ENCODE data around the gene F13B.

F13B gene

GRCh38 chr1:197083474-197083873 lies 16.4 kb upstream of the F13B start:
- no peak overlapping the region for H3K27ac Mint-ChIP-seq
- H3K36me3 Mint-ChIP-seq (ENCODE audit: low read depth), result peaks cover 83% of the 10 kb centered on the region
- no peaks in the 10 kb centered on the region for H3K27me3 Mint-ChIP-seq (ENCODE audit: low read depth, poor library complexity)
- no peaks in the 10 kb centered on the region for H3K4me1 Mint-ChIP-seq
- H3K4me3 Mint-ChIP-seq, result no peak overlapping the region
- H3K9me3 Mint-ChIP-seq, result peaks cover 59% of the 10 kb centered on the region
- no peak for TF ChIP-seq CTCF (IDR thresholded peaks at IDR 0.05)
- DNase-seq, result no peak

GRCh38 chr1:197081117-197081753 lies 14.2 kb upstream of the F13B start:
- peaks cover 63% of the 10 kb centered on the region for H3K36me3 Mint-ChIP-seq (ENCODE audit: low read depth)
- peaks cover 59% of the 10 kb centered on the region for H3K9me3 Mint-ChIP-seq
- H3K27me3 Mint-ChIP-seq (ENCODE audit: low read depth, poor library complexity), result no peaks in the 10 kb centered on the region
- DNase-seq, result no peak
- no peak overlapping the region for H3K4me3 Mint-ChIP-seq
- TF ChIP-seq CTCF (IDR thresholded peaks at IDR 0.05), result no peak
- no peak overlapping the region for H3K27ac Mint-ChIP-seq
- H3K4me1 Mint-ChIP-seq, result no peaks in the 10 kb centered on the region

- peaks cover 51% of the 10 kb centered on the region for H3K9me3 Mint-ChIP-seq
- no peak overlapping the region for H3K27ac Mint-ChIP-seq
- peaks cover 54% of the 10 kb centered on the region for H3K36me3 Mint-ChIP-seq (ENCODE audit: low read depth)
- TF ChIP-seq CTCF (IDR thresholded peaks at IDR 0.05), result no peak
- no peaks in the 10 kb centered on the region for H3K27me3 Mint-ChIP-seq (ENCODE audit: low read depth, poor library complexity)
- no peak overlapping the region for H3K4me3 Mint-ChIP-seq
- no peaks in the 10 kb centered on the region for H3K4me1 Mint-ChIP-seq
- DNase-seq, result no peak
Observed at GRCh38 chr1:197080323-197080722, 13.3 kb upstream of the F13B start.

DNA sequence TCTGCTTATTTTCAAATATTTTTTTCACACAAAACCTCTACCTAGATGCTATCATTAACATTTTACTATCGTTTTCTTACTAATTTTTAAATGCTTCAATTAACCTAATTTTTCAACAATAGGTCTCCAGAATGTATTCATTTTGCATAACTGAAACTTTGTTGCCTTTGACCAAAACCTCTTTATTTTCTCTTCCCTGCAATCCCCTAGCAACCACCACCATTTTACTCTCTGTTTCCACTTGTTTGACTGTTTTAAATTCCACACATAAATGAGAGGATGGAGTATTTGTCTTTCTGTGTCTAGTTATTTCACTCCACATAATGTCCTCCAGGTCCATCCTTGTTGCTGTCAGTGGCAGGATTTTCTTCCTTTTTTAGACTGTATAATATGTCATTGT lies 9.5 kb upstream of the F13B start:
- no peak for TF ChIP-seq CTCF (IDR thresholded peaks at IDR 0.05)
- H3K4me3 Mint-ChIP-seq, result no peak overlapping the region
- no peaks in the 10 kb centered on the region for H3K27me3 Mint-ChIP-seq (ENCODE audit: low read depth, poor library complexity)
- peaks cover 17% of the 10 kb centered on the region for H3K36me3 Mint-ChIP-seq (ENCODE audit: low read depth)
- H3K9me3 Mint-ChIP-seq, result peaks cover 21% of the 10 kb centered on the region
- no peak for DNase-seq
- no peaks in the 10 kb centered on the region for H3K4me1 Mint-ChIP-seq
- H3K27ac Mint-ChIP-seq, result no peak overlapping the region

- no peaks in the 10 kb centered on the region for H3K36me3 Mint-ChIP-seq (ENCODE audit: low read depth)
- H3K4me3 Mint-ChIP-seq, result no peak overlapping the region
- H3K27ac Mint-ChIP-seq, result no peak overlapping the region
- H3K9me3 Mint-ChIP-seq, result peaks cover 10% of the 10 kb centered on the region
- no peak for DNase-seq
- H3K4me1 Mint-ChIP-seq, result no peaks in the 10 kb centered on the region
- TF ChIP-seq CTCF (IDR thresholded peaks at IDR 0.05), result no peak
- no peaks in the 10 kb centered on the region for H3K27me3 Mint-ChIP-seq (ENCODE audit: low read depth, poor library complexity)
Observed at GRCh38 chr1:197073978-197074377, 6.9 kb upstream of the F13B start.

GRCh38 chr1:197067457-197067818 lies 378 bp upstream of the F13B start:
- DNase-seq, result no peak
- Mint-ChIP-seq H3K36me3 (ENCODE audit: low read depth) (no peaks in the 10 kb centered on the region), H3K27ac (no peak overlapping the region), H3K4me3 (no peak overlapping the region), H3K27me3 (ENCODE audit: low read depth, poor library complexity) (no peaks in the 10 kb centered on the region), H3K4me1 (no peaks in the 10 kb centered on the region), H3K9me3 (peaks cover 11% of the 10 kb centered on the region)
- no peak for TF ChIP-seq CTCF (IDR thresholded peaks at IDR 0.05)

Data from nephron progenitor cell (in vitro differentiated cells).